ENCODE measurements around the gene CDA.

Gene CDA

GRCh38 chr1:20658166-20658915, 69.4 kb downstream of the CDA start:
- DNase-seq, result no peak

- DNase-seq, result no peak
Measured at GRCh38 chr1:20660363-20660762, 71.5 kb downstream of the CDA start.

- no peak for DNase-seq
Measured at GRCh38 chr1:20660847-20661206, 71.9 kb downstream of the CDA start.

- peak; percentile 98 for DNase-seq
Measured at GRCh38 chr1:20661207-20662109, 72.6 kb downstream of the CDA start, which contains the start of gene DDOST. DDOST (minus strand) TSS chr1:20661369; CDS start chr1:20661350, 19 bp downstream.

- DNase-seq, result no peak
Measured at GRCh38 chr1:20662110-20662475, 73.2 kb downstream of the CDA start.

GRCh38 chr1:20663365-20663764, 74.5 kb downstream of the CDA start:
- no peak for DNase-seq

GRCh38 chr1:20663969-20664715, 75.2 kb downstream of the CDA start:
- DNase-seq, result no peak

- no peak for DNase-seq
Measured at GRCh38 chr1:20665726-20666125, 76.8 kb downstream of the CDA start.

GRCh38 chr1:20666146-20666545, 77.2 kb downstream of the CDA start:
- no peak for DNase-seq

GRCh38 chr1:20666804-20667203, 77.9 kb downstream of the CDA start:
- no peak for DNase-seq
